ENCODE measurements around the gene ANKRD1. TPM values are rescaled to one million over a fixed set of nuclear protein-coding genes. Genes with fewer than 3 reads are reported as not detected.
A peak's percentile ranks its signal among the peaks of the same experiment; 100 is the strongest.

ANKRD1 gene
- total RNA-seq, 1 donor from 2014 or later: 156 TPM

GRCh38 chr10:90930070-90930837, 9.4 kb upstream of the ANKRD1 start:
- ATAC-seq: peak; percentile 89
- TF ChIP-seq CTCF (IDR thresholded peaks at IDR 0.05): no peak

GRCh38 chr10:90929179-90929578, 8.3 kb upstream of the ANKRD1 start:
- H3K36me3 ChIP-seq: no peaks in the 10 kb centered on the region
- peak overlapping the region; percentile 77 for H3K27ac ChIP-seq
- H3K4me1 ChIP-seq: peaks cover 25% of the 10 kb centered on the region
- DNase-seq (no peak), ATAC-seq (no peak)
- no peaks in the 10 kb centered on the region for H3K27me3 ChIP-seq
- no peak overlapping the region for H3K4me3 ChIP-seq
- intact Hi-C loops (cut with DNase I): no loop called here
- no peaks in the 10 kb centered on the region for H3K9me3 ChIP-seq
- TF ChIP-seq CTCF (IDR thresholded peaks at IDR 0.05): no peak

More at GRCh38 chr10:90930070-90930837, 9.4 kb upstream of the ANKRD1 start:
- Histone ChIP-seq H3K9me3 (no peaks in the 10 kb centered on the region), H3K4me1 (peaks cover 23% of the 10 kb centered on the region), H3K36me3 (no peaks in the 10 kb centered on the region), H3K27ac (peak overlapping the region; percentile 77), H3K4me3 (no peak overlapping the region), H3K27me3 (no peaks in the 10 kb centered on the region)
- intact Hi-C loops (cut with DNase I): no loop called here
- no peak for DNase-seq

- Histone ChIP-seq H3K36me3 (no peaks in the 10 kb centered on the region), H3K9me3 (no peaks in the 10 kb centered on the region), H3K27me3 (no peaks in the 10 kb centered on the region), H3K4me3 (no peak overlapping the region), H3K4me1 (peaks cover 25% of the 10 kb centered on the region), H3K27ac (no peak overlapping the region)
- TF ChIP-seq CTCF (IDR thresholded peaks at IDR 0.05): no peak
- ATAC-seq (no peak), DNase-seq (no peak)
- intact Hi-C loops (cut with DNase I): no loop called here
Measured at GRCh38 chr10:90927293-90927692, 6.4 kb upstream of the ANKRD1 start.

GRCh38 chr10:90925079-90926029, 4.5 kb upstream of the ANKRD1 start:
- Histone ChIP-seq H3K27ac (no peak overlapping the region), H3K4me1 (peaks cover 22% of the 10 kb centered on the region), H3K27me3 (no peaks in the 10 kb centered on the region), H3K36me3 (no peaks in the 10 kb centered on the region), H3K9me3 (no peaks in the 10 kb centered on the region), H3K4me3 (no peak overlapping the region)
- ATAC-seq (no peak), DNase-seq (no peak)
- intact Hi-C loops (cut with DNase I): no loop called here
- no peak for TF ChIP-seq CTCF (IDR thresholded peaks at IDR 0.05)

GRCh38 chr10:90924552-90924951, 3.7 kb upstream of the ANKRD1 start:
- Histone ChIP-seq H3K27ac (no peak overlapping the region), H3K9me3 (no peaks in the 10 kb centered on the region), H3K4me1 (peaks cover 15% of the 10 kb centered on the region), H3K27me3 (no peaks in the 10 kb centered on the region), H3K36me3 (no peaks in the 10 kb centered on the region), H3K4me3 (no peak overlapping the region)
- TF ChIP-seq CTCF (IDR thresholded peaks at IDR 0.05): no peak
- ATAC-seq (no peak), DNase-seq (no peak)
- intact Hi-C loops (cut with DNase I): no loop called here
